Suppressor macrophage treated with lipopolysaccharide for 1 hour (primary cell): Measurements from ENCODE around the gene CYTH1.
A peak's percentile ranks its signal among the peaks of the same experiment; 100 is the strongest.

Experiments used
- DNase-seq, 3 donors: peaks; one replicate each; pipeline ENCODE4 v3.0.0-alpha.2; 2020 to 2022

Gene CYTH1

DNA sequence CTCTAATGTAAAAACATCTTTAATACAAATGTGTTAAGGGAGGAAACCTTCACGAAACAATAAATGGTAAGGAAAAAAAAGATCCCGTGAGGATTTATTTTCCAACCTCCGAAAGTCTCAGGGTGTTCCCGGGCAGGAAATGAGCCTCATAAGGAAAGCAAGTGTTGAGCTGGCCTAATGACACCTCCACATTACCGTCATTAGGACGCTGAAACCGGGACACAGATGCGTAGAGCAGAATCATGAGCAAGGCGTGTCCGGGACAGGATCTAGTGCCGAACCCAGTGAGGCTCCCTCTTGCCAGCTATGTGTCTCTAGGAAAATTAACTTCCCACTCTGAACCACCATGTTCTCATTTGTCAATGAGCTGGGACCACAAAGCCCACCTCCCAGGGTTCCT lies 22.7 kb upstream of the CYTH1 start:
- no peak for DNase-seq

- peak; percentile 32 to 48 (median 39) for DNase-seq
These were observed 21.2 kb upstream of the CYTH1 start for GRCh38 chr17:78803186-78803845.

- DNase-seq, result no peak
These were observed 20.4 kb upstream of the CYTH1 start for GRCh38 chr17:78802459-78802858.

GRCh38 chr17:78802008-78802407 lies 19.9 kb upstream of the CYTH1 start:
- no peak for DNase-seq

DNA sequence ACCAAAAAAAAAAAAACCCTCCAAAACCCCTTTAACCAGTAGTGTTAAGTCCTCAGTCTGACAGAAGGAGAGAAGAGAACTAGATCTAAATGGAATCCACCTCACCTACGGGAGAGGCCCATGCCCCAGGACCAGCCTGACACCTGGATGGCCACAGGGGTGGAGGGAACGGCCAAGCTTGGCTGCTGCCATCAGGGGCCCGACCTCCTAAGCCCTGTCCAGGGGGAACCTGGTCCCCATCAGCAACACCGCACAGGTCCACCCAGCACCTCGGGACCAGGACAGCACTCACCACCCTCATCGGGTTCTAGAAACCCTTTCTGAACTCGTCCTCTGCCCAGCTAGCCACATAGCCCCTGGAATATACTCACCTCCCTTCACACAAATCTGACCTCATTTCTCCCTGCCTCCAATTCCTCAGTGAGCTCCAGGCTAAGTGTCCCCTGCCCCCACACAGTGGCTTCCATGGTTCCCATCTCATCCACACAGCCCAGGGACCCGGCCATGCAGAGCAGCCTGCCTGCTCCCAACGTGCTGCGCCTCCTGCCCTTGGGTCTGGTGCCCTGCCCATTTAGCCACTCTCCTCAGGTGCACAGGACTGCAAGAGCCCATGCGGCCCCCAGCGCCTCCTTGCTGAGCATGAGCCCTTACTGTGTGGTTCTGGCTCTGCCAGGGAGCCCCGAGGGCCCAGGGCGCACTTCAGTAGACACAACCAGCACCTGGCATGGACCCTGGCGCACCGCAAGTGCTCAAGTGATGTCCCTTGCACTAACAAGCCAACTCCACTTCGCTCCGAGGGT lies 18.3 kb upstream of the CYTH1 start:
- no peak for DNase-seq

- DNase-seq, result peak; percentile 58 to 72 (median 63)
These were observed 16.9 kb upstream of the CYTH1 start for GRCh38 chr17:78798695-78799559.

GRCh38 chr17:78797691-78798585 lies 15.9 kb upstream of the CYTH1 start:
- DNase-seq, result no peak

GRCh38 chr17:78797213-78797612 lies 15.1 kb upstream of the CYTH1 start:
- no peak for DNase-seq

GRCh38 chr17:78796517-78796900 lies 14.4 kb upstream of the CYTH1 start:
- DNase-seq, result no peak

- DNase-seq, result no peak
These were observed 13.9 kb upstream of the CYTH1 start for GRCh38 chr17:78795861-78796516.

DNA sequence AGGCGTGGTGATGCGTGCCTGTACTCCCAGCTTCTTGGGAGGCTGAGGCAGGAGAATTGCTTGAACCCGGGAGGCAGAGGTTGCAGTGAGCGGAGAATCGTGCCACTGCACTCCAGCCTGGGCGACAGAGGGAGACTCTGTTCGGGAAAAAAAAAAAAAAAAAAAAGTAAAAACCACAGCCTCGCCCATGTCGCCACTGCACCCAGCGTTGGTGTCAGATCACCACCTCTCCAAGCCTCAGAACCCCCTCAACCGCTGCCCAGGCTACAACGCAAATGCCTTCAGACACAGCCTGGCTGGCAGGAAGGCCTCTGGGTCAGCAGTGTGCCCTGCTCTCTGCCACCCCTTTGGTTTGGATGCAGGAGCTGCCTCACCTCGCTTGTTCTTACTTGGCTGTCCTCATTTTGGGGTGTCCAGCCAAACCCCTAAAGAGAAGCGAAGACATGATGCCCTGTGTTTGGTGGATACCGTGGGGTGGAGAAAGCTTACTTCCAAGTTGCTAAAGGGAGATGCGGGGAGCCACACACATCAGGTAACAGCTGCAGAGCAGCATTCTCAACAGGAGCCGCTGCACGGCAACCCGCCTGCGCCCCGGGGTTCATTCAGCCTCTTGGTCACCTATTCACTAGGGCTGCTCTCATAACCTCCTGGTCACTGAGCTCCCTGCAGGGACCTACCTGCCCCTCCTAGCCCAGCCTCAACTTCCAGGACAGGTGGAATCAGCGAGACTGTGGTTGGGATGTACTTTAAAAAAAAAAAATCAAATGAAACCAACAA lies 13.0 kb upstream of the CYTH1 start:
- no peak for DNase-seq

DNA sequence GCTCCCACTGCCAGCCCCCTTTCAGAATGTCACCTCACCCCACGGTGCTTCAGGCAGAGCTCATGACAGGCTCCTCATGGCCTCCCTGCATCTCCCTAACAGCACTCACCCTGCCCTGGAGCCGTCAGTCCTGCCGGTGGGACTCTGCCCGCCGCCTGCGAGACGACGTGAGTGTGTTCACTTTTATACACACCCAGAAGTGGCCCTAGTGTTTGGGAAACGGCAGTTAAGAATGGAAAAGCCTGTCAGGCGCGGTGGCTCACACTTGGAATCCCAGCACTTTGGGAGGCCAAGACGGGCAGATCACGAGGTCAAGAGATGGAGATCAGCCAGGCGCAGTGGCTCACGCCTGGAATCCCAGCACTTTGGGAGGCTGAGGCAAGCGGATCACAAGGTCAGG lies 12.3 kb upstream of the CYTH1 start:
- no peak for DNase-seq

- DNase-seq, result no peak
These were observed 11.9 kb upstream of the CYTH1 start for GRCh38 chr17:78793968-78794367.

GRCh38 chr17:78793415-78793814 lies 11.3 kb upstream of the CYTH1 start:
- no peak for DNase-seq

DNA sequence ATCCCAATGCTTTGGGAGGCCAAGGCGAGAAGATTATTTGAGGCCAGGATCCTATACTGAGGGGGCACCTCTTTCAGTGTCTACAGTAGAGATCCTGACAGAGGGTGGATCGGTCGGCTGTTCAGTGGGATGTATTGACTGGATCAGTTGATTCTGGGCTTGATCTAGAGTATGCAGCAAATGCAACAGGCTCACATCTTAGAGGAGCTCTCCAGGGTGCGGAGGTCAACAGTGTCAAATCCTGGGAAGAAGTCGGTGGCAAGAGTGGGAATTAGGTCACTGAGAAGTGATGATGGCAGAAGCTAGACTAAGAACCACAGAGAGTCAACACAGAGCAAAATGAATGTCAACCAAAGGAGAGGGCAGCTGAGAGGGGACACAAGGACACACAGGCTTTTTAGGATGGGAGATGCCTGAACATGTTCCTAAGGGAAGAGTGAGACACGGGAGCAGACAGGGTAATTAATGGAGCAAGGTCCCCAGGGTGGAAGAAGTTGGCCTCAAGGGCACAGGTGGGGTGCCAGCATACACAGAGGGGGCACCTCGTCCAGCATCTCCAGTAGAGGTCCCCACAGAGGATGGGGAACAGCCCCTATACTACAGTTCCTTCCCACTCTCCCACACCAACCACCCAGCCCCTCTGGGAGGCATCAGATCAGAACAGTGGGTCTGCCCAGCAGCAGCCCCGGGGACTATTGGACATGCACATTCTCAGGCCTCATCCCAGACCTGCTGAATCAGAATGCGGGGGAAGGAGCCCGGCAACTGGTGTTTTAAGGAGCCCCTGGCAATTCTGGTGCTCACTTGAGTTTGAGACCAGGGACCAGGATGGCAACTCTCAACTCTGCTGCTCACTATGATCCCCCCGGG lies 10.0 kb upstream of the CYTH1 start:
- DNase-seq, result no peak

DNA sequence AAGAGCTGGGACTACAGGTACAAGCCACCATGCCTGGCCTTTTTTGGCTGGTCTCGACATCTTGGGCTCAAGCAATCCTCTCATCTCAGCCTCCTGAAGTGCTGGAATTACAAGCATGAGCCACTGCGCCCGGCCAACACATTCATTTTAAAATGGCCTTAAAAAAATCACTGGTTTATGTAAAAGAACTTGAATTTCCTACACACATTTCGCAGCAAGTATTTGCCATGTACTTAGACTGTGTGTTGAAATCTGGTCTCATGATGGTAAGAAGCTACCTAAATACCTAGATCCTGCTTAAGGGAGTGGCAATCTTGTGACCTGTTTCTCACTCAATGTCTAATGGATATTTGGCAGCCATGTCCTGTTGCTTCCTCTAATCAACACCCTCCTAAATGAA lies 8.5 kb upstream of the CYTH1 start:
- DNase-seq, result no peak

DNA sequence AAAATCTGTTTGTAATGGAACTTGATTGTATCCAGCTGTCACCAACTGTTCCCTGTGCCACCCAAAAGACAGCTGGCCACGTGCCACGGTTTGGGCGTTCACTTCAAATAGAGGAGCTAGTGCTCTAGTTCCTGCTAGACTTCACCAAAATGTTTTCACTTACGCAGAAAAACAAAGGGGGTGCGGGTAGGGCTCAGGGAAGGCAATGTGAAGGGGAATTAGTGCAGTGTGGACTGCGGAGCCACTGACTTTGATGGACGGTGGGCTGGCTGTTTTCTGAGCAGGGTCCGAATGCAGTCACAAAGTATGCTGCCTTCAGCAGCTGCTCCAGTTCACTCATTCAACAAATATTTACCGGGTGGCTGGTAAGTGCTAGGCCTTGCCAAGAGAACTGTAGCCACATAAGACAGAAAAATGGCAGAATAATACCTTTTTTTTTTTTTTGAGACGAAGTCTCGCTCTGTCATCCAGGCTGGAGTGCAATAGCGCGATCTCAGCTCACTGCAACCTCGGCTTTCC lies 7.6 kb upstream of the CYTH1 start:
- DNase-seq, result peak in 1 of 3 donors; percentile 21

GRCh38 chr17:78789149-78789662 lies 7.1 kb upstream of the CYTH1 start:
- no peak for DNase-seq

GRCh38 chr17:78788451-78788850 lies 6.4 kb upstream of the CYTH1 start:
- DNase-seq, result no peak

DNA sequence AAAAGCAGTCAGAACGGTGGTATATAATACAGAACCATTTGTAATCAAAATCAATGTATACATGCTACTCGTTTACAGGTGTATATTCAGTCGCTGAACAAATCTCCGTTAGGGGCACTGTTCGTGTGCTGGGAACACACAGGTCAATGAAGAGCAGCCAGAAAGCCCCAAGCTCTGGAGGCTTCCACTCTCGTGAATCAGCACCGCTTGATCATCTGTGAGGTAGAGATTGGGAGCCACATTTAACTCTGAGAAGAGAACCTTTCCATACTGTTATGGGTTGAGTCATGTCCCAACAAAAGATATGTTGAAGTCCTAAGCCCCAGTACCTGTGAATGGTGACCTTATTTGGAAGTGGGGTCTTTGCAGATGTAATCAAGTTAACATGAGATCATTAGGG lies 5.4 kb upstream of the CYTH1 start:
- no peak for DNase-seq
